ENCODE data around the gene USP24.

USP24 gene, protein sequence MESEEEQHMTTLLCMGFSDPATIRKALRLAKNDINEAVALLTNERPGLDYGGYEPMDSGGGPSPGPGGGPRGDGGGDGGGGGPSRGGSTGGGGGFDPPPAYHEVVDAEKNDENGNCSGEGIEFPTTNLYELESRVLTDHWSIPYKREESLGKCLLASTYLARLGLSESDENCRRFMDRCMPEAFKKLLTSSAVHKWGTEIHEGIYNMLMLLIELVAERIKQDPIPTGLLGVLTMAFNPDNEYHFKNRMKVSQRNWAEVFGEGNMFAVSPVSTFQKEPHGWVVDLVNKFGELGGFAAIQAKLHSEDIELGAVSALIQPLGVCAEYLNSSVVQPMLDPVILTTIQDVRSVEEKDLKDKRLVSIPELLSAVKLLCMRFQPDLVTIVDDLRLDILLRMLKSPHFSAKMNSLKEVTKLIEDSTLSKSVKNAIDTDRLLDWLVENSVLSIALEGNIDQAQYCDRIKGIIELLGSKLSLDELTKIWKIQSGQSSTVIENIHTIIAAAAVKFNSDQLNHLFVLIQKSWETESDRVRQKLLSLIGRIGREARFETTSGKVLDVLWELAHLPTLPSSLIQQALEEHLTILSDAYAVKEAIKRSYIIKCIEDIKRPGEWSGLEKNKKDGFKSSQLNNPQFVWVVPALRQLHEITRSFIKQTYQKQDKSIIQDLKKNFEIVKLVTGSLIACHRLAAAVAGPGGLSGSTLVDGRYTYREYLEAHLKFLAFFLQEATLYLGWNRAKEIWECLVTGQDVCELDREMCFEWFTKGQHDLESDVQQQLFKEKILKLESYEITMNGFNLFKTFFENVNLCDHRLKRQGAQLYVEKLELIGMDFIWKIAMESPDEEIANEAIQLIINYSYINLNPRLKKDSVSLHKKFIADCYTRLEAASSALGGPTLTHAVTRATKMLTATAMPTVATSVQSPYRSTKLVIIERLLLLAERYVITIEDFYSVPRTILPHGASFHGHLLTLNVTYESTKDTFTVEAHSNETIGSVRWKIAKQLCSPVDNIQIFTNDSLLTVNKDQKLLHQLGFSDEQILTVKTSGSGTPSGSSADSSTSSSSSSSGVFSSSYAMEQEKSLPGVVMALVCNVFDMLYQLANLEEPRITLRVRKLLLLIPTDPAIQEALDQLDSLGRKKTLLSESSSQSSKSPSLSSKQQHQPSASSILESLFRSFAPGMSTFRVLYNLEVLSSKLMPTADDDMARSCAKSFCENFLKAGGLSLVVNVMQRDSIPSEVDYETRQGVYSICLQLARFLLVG (N-terminal part only)

DNA sequence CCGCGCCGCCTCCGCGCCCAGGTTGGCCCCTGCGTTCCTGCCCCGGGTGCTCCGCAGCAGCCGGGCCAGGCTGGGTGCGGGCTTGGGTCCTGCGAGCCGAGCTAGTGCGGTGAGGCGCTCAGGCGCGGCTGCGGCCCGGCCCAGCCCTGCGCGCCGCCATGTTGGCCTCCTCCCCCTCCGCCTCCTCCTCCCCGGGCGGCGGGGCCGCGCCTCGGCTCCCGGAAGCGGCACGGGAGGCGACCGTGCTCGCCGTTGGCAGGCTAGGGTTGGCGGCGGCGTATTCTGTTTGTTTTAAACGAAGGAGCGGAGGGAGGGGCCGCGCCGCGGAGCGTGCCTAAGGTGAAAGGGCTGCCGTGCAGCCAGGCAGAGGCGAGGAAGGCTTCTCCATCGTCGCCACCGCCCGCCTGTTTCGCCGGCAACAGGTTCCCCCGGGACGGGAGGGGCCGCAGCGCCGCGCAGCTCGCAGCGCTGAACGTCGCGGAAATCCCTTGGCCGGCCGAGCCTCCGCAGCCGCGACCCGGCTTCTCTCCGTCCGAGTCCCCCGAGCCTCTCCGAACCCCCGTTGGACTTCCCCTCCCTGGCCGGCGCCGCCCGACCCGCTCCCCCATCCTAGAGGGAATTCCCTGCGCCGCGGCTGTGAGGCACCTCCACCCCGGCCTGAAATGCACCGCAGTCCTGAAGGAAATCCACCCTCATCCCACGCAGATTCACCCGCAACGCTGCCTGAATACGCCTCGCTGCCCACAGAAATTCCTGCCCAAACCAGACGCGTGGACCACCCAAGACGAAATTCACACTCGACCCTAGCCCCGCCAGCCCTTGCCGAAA is at the start of gene USP24:
Gene USP24 (minus strand): TSS at position 171 of the 828 bp plus-strand sequence. CDS start 251 bp downstream, outside the sequence.
- peak in 1 of 2 experiments; percentile 46 for DNase-seq

DNA sequence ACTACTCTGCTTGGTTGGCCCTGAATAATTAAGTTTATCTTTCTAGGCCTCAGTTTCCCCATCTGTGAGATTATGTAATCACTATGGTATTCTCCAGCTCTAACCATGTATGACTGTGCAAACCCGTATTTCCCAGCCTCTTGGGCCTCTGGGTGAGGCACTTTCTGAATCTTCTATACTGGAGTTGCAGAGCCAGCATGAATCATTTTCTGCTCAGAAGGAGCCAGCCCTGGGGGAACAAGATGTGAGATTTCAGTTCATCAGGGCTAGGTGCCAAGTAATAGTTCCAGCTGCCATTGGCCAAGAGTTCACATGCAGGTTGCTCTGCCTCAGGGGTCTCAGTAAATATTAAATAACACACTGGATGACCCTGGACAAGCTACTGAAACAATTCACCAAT is 47.7 kb upstream of the USP24 start:
- no peak for DNase-seq

DNA sequence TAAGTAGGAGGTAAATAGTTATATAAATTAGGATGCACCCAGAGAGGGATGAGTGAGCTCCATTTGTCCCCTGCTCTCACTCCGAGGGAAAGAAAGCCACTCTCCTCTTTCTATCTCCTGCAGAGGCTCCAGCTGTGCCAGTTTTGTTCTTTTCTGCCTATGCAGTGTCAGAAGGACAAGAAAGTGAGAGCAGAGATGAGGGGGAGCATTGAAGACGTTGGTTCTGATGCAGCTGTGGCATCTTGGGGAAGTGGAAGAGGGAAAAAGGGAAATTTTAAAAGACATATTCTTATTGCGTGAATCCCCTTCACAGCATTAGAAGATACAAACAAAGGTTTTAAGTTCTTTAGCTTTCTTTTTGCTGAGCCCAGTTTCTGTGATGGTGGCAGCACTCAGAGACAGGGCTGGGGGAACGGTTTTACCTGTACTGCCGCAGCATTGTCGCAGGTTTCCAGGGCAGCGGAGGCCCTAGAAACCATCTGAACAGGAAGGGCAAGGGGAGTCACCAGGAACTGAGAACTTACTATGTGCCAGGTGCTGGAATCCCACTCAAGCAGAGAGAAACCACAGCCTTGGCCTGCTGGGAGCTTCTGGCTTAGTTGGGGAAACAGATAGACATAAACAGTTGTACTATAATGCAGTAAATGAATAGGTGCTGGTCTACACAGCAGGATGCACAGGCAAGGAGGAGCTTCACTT is 44.9 kb upstream of the USP24 start:
- no peak for DNase-seq

DNA sequence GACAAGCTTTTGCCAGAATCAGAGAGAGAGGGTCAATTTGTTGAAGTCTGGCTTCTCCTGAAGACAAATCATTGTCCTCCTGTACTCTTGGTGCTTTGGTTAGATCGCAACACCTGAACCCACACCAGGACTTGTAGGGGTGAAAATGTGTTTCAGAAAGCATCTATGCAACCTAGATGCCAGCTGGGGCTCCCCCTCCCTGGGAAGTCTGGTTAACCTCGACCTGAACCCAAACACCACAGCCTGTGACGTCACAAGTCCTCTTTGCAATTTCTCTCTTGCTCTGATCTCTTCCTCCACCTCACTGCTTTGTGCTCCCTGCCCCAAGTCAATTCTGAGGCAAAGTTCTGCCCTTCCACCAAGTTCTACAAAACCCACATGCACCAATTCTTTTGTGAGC is 42.8 kb upstream of the USP24 start:
- no peak for DNase-seq

DNA sequence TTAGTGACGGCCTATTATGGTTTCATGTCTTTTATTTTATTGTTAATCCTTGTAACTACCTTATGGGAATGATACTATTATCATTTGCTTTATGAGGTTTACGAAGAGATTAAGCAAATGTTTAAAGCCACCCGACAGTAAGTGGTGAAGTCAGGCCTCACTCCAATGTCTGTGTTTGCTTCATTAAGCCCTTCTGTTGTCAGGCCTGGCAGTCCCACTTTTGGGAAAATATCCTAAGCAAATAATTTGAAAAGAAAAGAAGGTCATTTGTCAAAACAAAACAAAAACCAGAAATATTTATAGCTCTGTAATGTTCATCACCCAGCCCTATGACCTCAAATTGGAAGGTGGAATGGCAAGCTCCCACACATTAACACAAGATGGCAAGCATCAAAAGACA is 40.7 kb upstream of the USP24 start:
- no peak for DNase-seq

DNA sequence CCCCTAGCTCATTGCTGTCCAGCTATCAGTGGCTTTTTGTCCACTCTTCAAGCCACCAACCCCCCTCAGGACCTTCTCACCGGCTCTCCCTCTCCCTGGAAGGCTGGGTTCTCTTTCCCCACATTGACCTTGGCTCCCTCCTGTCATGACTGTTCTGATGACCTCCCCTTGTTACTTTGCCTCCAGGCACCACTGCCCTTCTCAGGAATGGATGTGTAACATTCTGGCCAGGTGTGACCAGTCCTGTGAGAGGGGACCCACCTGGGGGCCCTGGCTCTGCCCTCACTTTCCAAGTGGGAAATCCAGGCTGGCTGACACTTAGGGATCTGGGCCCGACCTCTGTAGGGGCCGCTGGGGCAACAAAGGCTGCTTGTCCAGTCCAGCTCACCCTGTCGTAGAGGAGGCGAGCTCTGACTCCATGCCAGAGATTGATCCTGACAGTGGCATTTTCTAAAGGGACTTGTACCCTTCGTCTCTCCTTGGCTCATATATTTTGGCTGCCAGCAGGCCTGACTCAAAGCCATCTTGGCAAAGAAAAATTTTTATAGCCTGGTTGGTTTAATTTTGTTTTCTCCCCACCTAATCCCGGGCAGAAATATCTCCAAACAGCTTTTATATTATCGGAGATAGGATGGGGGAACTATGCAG is 37.9 kb upstream of the USP24 start:
- no peak for DNase-seq

DNA sequence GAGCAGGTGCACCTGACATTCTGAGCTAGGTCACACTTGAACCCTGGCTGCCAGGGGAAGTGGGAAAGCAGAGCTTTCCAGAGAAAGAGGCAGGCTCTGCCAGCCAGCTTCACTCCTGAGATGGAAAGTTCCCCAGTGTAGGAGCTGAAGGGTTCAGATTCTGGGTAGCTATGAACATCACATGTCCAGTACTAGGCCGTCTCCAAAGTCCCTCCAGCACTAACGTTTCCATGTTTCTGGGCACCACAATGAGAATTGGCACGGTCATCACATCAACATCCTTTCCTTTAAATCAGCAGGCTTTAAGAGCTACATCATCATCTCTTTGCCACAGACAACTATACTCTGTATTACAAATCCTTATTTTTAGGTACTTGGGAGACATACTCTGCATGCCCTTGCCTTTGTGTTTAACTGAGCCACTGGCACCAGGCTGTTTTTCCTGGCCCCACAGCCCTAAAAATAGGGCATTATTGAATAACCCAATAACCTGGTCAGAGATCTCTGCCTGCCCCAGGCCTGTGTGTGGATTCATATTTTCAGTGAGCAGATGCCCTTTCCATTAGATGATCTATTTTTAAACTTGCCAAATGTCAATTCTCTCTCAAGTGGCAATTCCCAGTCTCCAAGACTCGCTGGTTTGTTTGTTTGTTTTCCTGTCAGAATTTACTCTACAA is 35.4 kb upstream of the USP24 start:
- DNase-seq: peak in 1 of 2 experiments; percentile 21

DNA sequence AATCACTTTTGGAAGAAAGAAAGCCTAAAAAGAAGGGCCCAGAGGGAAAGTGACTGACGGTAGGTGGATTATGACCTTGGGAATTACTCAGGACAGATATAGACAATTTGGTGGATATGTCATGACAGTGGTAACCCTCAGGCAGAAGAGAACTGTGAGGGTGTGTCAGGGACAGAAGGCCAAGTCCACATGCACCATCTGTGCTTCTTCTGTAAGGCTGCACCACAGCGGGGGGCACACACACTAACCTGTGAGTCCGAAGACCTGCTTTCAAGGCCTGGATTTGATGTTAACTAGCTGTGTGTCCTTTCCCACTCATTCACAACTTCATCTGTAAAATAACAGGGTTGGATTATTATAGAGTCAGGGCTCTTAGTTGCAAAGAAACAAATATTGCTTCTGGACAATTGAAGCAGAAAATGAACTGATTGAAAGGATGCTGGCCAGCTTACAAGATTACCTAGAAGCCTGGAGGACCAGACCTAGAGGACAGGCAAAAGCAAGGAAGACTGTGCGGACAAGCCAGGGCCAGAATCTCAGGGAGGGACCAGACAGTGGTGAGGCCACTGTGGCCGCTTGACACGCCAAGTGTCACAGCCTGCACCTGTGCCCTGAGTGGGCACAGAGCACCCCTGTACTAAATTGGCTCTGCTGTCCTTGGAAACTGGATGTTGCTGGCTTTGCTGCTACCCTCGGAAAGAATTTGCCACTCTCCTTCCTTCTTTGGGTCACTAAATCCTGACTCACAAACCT is 34.7 kb upstream of the USP24 start:
- DNase-seq: peak; percentile 37 to 73

DNA sequence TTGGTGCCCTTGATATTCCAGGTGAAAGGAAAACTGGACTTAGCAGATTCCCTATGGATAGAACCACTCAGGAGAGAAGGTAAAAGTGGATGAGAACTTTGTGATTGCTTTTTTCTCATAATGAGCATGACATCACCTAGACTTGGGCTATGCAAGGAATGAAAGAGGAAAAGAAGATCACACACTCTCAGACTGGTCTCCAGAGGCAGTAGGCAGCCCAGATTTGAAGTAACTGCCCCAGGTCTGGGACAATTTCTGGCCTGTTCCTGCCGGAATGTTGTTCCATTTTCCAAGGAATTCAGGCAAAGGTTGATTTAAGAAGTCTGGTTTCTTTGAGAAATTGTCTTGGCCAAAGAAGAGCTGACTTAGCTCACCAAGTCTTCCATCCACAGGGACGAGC is 31.7 kb upstream of the USP24 start:
- no peak for DNase-seq

DNA sequence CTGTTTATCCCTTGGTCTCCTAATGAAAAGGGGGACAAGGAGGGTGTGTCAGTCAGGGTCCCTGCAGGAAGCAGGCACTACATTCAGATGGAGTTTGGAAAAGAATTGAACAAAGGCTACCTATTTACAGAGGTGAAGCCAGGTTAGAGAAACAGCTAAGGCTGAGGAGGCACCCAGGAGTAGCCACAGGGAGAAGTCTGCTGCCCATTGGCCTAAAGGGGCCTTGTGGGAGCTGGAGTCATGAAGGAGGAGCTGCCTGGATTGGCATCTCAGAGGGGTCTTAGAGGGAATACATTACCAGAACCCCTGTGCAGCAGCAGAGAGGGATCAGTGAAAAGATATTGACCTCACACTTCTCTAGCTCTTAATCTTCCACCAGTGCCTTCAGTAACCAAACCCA is 31.2 kb upstream of the USP24 start:
- no peak for DNase-seq

DNA sequence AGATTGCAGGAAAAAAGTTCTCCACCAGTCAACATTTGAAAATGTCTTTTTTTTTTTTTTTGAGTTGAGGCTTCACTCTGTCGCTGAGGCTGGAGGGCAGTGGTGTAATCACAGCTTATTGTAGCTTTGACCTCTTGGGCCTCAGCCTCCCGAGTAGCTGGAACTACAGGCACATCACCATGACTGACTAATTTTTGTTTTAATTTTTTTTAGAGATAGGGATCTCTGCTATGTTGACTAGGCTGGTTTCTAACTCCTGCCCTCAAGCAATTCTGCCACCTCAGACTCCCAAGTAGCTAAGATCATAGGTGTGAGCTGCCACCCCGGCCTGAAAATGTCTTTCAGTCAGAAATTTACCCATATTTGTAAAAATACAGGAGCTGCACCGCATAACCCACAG is 30.6 kb upstream of the USP24 start:
- no peak for DNase-seq

DNA sequence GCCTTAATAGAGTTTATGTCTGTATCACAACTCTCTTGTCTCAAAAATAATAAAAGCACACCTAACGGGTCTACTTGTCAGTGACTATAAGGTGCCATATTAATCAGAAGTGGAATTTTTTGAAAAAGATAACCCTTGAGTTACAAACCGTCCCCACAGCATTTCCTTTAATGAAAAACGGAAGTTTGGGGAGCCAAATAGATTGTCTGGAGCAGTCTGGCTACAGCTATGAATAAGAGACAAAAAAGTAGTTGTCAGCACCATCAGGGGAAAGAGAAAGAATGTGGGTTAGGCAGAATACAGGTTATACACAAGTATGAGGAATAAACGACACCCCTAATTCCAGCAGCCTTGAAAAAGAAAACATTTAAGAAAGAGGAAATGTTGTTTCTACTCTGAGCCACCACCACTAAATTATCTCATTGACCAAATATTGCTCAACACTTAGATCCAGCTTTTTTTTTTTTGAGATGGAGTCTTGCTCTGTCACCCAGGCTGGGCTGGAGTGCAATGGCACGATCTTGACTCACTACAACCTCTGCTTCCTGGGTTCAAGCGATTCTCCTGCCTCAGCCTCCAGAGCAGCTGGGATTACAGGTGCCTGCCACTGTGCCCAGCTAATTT is 29.4 kb upstream of the USP24 start:
- DNase-seq: no peak

DNA sequence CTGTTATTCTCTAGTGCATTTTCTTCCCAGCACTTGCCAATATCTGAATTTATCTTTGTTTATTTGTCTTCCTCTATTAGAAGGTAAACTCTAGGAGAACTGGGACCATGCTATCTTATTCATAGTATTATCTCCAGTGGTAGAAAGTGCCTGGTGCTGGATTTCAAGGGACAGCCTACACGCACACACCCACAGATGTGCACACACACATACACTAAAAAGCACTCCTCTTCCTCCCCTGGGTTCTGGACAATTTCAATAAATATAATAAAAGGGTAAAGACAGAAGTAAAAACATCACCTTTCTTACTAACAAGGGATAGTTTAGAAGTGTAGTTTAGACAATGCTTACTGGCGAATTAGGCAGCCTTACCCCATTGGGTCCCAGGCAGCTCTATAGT is 28.5 kb upstream of the USP24 start:
- no peak for DNase-seq

DNA sequence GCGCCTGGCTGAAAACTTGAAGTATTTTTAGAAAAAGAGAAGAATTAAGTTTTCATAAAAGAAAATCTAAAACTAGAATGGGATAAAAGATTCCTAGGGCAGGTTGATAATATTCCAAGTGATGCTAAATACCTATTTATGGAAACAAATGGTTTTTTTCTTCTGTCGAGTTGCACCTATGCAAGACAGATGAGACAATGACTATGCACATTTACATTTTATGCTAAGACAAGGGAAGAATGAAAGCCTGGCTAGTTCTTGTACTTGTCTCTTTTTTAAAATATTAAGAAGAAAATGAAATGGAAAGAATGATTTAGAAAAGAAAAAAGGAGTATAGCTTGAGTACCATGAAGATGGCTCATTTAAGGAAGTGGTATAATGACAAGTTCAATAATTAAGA is 24.4 kb upstream of the USP24 start:
- no peak for DNase-seq

DNA sequence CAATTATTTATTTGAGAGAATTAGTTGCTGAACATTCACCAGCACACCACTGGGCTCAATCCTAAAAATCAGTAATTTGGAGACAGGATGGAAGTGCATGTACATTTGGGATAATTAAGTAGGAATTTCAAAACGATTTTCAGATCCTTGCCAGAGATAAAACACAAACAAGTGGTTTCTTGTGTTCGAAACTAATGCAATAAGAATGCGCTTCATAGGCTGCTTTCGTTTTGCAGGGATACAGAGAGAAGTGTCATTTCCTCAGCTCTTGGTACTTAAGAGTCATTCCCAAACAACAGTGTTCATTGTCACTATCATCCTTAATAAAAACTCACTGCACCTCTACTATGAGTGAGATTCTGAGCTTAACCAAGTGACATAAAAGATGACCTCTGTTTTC is 20.6 kb upstream of the USP24 start:
- no peak for DNase-seq

DNA sequence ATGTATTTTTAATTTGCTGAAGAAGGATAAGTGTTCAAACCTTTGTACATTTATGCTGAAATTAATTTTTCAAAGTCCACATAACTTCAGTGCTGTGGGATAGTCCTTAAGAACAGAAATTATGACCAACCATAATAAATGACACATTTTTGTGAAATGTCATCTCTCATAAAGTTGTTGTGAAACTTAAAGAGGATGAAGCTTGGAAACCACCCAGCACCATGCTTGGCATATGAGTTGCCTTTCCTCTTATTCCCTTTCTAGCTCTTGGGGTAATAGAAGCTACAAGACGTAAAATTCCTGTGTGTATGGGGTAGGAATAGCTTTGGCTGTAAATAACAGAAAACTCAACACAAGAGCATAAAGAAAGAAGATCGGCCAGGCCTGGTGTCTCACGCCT is 18.9 kb upstream of the USP24 start:
- DNase-seq: no peak

DNA sequence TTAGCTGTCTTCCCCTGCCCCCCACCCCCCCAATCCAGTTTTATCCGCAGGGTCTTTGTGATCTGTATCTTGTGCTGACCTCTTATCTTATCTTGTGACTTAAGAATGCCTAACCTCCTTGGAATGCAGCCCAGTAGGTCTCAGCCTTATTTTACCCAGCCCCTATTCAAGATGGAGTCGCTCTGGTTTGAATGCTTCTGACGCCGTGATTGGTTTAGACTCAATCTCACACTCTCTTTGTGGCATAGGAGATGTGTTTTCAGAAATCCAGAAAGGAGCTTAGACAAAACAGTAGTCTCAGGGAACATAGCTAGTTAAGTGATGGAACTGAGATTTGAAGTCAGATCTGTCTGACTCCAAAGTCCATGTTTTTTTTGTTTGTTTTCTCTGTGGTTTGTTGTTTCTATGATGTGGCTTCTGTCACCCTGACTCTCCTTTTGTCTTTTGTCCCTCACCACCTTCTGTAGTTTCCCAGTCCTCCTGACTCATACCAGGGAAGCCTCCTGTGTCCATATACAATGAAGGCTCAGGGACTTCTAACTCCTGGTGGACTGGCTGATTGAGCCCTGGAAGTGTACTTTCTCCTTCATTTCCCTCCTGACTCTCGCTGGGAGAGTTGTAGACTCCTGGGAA is 18.1 kb upstream of the USP24 start:
- no peak for DNase-seq

DNA sequence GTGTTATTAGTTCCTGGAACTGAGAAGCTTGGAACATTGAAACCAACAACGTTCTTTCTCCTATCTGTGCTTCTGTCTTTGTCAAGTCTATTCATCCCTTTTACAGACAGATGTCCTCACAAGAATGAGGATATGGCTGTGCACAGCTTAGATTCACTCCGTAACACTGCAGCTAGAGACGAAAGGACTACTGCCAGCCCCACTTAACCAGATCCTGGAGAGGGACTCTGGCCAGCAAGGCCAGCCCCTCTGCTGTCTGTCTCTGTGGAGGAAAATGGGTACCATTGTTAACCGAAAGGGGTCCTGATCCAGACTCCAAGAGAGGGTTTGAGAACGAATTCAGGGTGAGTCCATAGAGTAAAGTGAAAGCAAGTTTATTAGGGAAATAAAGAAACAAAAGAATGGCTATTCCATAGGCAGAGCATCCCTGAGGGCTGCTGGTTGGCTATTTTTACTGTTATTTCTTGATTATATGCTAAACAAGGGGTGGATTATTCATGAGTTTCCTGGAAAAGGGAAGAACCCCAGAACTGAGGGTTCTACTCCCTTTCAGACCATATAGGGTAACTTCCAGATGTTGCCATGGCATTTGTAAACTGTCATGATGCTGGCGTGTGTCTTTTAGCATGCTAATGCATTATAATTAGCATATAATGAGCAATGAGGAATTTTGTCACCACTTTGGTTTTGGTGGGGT is 17.4 kb upstream of the USP24 start:
- no peak for DNase-seq

Data from NCI-H524 (cell line).